ENCODE results near the gene CDO1. TPM values are rescaled to one million over a fixed set of nuclear protein-coding genes. Genes with fewer than 3 reads are reported as not detected.
"Not testable (repeated sequence)": the region's sequence is repeated elsewhere in the genome, so short reads cannot be mapped to it uniquely, and the experiment has no call there.

CDO1 gene
- total RNA-seq, 1 donor from 2014 or later: 6.6 TPM

- no peaks in the 10 kb centered on the region for H3K27me3 Mint-ChIP-seq (ENCODE audit: unreplicated experiment)
- peaks cover 22% of the 10 kb centered on the region for H3K9me3 Mint-ChIP-seq (ENCODE audit: unreplicated experiment)
- peaks cover 42% of the 10 kb centered on the region for H3K36me3 Mint-ChIP-seq (ENCODE audit: unreplicated experiment)
- no peak overlapping the region for H3K4me3 Mint-ChIP-seq (ENCODE audit: unreplicated experiment)
- no peaks in the 10 kb centered on the region for H3K4me1 Mint-ChIP-seq (ENCODE audit: unreplicated experiment)
- no peak for TF ChIP-seq CTCF (IDR thresholded peaks at IDR 0.05)
- H3K27ac Mint-ChIP-seq (ENCODE audit: unreplicated experiment): no peak overlapping the region
- no peak for DNase-seq (ENCODE audit: extremely low spot score, unreplicated experiment)
Measured at GRCh38 chr5:115829913-115830312, 13.5 kb upstream of the CDO1 start.

DNA sequence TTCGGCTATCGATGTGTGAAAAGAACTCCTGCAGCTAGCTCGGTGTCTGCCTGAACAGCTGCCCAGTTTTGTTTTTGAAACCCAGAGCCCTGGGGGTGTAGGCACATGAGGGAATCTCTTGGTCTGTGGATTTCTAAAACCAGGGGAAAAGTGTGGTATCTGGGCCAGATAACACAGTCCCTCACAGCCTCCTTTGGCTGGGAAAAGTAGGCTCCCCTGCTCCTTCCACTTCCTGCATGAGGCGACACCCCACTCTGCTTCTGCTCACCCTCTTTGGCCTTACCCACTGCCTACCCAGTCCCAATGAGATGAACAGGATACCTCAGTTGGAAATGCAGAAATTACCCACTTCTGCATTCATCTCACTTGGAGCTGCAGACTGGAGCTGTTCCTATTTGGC, 9.5 kb upstream of the CDO1 start:
- Mint-ChIP-seq H3K27me3 (ENCODE audit: unreplicated experiment) (peaks cover under 1% of the 10 kb centered on the region), H3K27ac (ENCODE audit: unreplicated experiment) (no peak overlapping the region), H3K36me3 (ENCODE audit: unreplicated experiment) (peaks cover 27% of the 10 kb centered on the region), H3K4me3 (ENCODE audit: unreplicated experiment) (no peak overlapping the region), H3K4me1 (ENCODE audit: unreplicated experiment) (no peaks in the 10 kb centered on the region), H3K9me3 (ENCODE audit: unreplicated experiment) (peaks cover 25% of the 10 kb centered on the region)
- DNase-seq (ENCODE audit: extremely low spot score, unreplicated experiment): no peak
- TF ChIP-seq CTCF (IDR thresholded peaks at IDR 0.05): no peak

DNA sequence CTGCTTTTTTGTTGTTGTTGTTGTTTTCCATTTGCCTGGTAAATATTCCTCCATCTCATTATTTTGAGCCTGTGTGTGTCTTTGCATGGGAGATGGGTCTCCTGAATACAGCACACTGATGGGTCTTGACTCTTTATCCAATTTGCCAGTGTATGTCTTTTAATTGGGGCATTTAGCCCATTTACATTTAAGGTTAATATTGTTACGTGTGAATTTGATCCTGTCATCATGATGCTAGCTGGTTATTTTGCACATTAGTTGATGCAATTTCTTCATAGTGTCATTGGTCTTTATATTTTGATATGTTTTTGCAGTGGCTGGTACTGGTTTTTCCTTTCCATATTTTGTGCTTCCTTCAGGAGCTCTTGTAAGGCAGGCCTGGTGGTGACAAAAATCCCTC, 8.5 kb upstream of the CDO1 start:
- not testable (repeated sequence) for H3K27me3 Mint-ChIP-seq (ENCODE audit: unreplicated experiment); H3K4me3 Mint-ChIP-seq (ENCODE audit: unreplicated experiment); DNase-seq (ENCODE audit: extremely low spot score, unreplicated experiment); H3K4me1 Mint-ChIP-seq (ENCODE audit: unreplicated experiment); H3K27ac Mint-ChIP-seq (ENCODE audit: unreplicated experiment)
- peaks cover 25% of the 10 kb centered on the region for H3K36me3 Mint-ChIP-seq (ENCODE audit: unreplicated experiment)
- peaks cover 25% of the 10 kb centered on the region for H3K9me3 Mint-ChIP-seq (ENCODE audit: unreplicated experiment)

DNA sequence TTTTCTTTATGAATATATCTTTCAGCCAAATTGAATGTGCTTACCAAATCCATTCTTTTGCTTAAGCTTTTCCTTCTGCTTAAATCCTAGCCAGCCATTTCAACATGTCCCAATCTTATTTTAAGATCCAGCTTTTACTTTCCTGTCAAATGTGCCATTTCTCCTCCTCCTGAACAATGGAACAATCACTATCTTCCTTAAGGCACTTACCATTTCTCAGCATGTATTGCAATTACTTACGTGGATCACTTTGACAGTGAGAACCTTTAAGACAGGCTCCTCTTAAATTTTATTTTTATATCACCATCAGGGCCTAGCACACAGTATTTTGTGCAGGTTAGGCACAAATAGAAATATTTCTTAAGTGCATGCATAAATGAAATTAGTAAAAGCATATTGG, 4.4 kb upstream of the CDO1 start:
- Mint-ChIP-seq H3K9me3 (ENCODE audit: unreplicated experiment) (peaks cover 9% of the 10 kb centered on the region), H3K4me3 (ENCODE audit: unreplicated experiment) (no peak overlapping the region), H3K36me3 (ENCODE audit: unreplicated experiment) (no peaks in the 10 kb centered on the region), H3K4me1 (ENCODE audit: unreplicated experiment) (peaks cover 4% of the 10 kb centered on the region), H3K27ac (ENCODE audit: unreplicated experiment) (no peak overlapping the region), H3K27me3 (ENCODE audit: unreplicated experiment) (peaks cover 21% of the 10 kb centered on the region)
- TF ChIP-seq CTCF (IDR thresholded peaks at IDR 0.05): no peak
- no peak for DNase-seq (ENCODE audit: extremely low spot score, unreplicated experiment)

DNA sequence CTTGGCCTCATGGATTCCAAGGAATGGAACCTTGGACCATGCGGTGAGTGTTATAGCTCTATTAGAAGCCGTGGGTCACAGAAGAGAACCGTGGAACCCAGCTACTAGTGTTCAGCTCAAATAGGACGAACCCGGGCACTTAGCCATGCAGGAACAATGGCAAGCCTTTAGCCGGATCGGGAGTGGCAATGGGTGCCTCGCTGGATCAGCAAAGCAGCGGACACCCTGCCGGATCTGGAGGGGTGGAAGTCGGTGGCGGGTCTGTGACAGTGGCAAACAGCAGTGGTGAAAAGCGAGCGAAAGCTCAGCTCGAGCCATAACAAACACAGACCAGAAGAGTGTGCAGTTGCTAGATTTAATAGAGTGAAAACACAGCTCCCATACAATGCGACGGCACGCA, 2.4 kb upstream of the CDO1 start:
- H3K27ac Mint-ChIP-seq (ENCODE audit: unreplicated experiment): no peak overlapping the region
- DNase-seq (ENCODE audit: extremely low spot score, unreplicated experiment): no peak
- H3K36me3 Mint-ChIP-seq (ENCODE audit: unreplicated experiment): no peaks in the 10 kb centered on the region
- H3K4me3 Mint-ChIP-seq (ENCODE audit: unreplicated experiment): no peak overlapping the region
- TF ChIP-seq CTCF (IDR thresholded peaks at IDR 0.05): no peak
- H3K4me1 Mint-ChIP-seq (ENCODE audit: unreplicated experiment): peaks cover 12% of the 10 kb centered on the region
- H3K9me3 Mint-ChIP-seq (ENCODE audit: unreplicated experiment): no peaks in the 10 kb centered on the region
- peaks cover 40% of the 10 kb centered on the region for H3K27me3 Mint-ChIP-seq (ENCODE audit: unreplicated experiment)

- peaks cover 12% of the 10 kb centered on the region for H3K4me1 Mint-ChIP-seq (ENCODE audit: unreplicated experiment)
- peaks cover 44% of the 10 kb centered on the region for H3K27me3 Mint-ChIP-seq (ENCODE audit: unreplicated experiment)
- no peak for DNase-seq (ENCODE audit: extremely low spot score, unreplicated experiment)
- TF ChIP-seq CTCF (IDR thresholded peaks at IDR 0.05): no peak
- no peaks in the 10 kb centered on the region for H3K9me3 Mint-ChIP-seq (ENCODE audit: unreplicated experiment)
- peaks cover 2% of the 10 kb centered on the region for H3K36me3 Mint-ChIP-seq (ENCODE audit: unreplicated experiment)
- H3K4me3 Mint-ChIP-seq (ENCODE audit: unreplicated experiment): no peak overlapping the region
- H3K27ac Mint-ChIP-seq (ENCODE audit: unreplicated experiment): no peak overlapping the region
Measured at GRCh38 chr5:115817386-115817785, 927 bp upstream of the CDO1 start.
